ENCODE measurements around the gene GP9.
"Not testable (repeated sequence)": the region's sequence is repeated elsewhere in the genome, so short reads cannot be mapped to it uniquely, and the experiment has no call there.

The GP9 gene

GRCh38 chr3:129081503-129081902 lies 20.9 kb downstream of the GP9 start:
- DNase-seq = no peak

- no peak for DNase-seq
Measured at GRCh38 chr3:129082026-129082425, 21.4 kb downstream of the GP9 start.

- no peak for DNase-seq
Measured at GRCh38 chr3:129084501-129084900, 23.9 kb downstream of the GP9 start.

- no peak for DNase-seq
Measured at GRCh38 chr3:129085165-129085715, 24.7 kb downstream of the GP9 start.

GRCh38 chr3:129085818-129086217 lies 25.2 kb downstream of the GP9 start:
- no peak for DNase-seq

GRCh38 chr3:129087138-129087702 lies 26.6 kb downstream of the GP9 start:
- DNase-seq = no peak

GRCh38 chr3:129087904-129088303 lies 27.3 kb downstream of the GP9 start:
- DNase-seq = not testable (repeated sequence)

GRCh38 chr3:129088312-129088711 lies 27.7 kb downstream of the GP9 start:
- DNase-seq = not testable (repeated sequence)

GRCh38 chr3:129095285-129095684 lies 34.7 kb downstream of the GP9 start:
- no peak for DNase-seq

- DNase-seq = no peak
Measured at GRCh38 chr3:129100274-129100673, 39.7 kb downstream of the GP9 start.

- DNase-seq = no peak
Measured at GRCh38 chr3:129101370-129102138, 41.0 kb downstream of the GP9 start.

GRCh38 chr3:129103296-129103695 lies 42.7 kb downstream of the GP9 start:
- no peak for DNase-seq

GRCh38 chr3:129104051-129104450 lies 43.5 kb downstream of the GP9 start:
- DNase-seq = no peak

- DNase-seq = no peak
Measured at GRCh38 chr3:129104498-129105079, 44.0 kb downstream of the GP9 start.

- no peak for DNase-seq
Measured at GRCh38 chr3:129105862-129106261, 45.3 kb downstream of the GP9 start.

GRCh38 chr3:129106320-129106719 lies 45.7 kb downstream of the GP9 start:
- DNase-seq = no peak

- DNase-seq = peak; percentile 50
Measured at GRCh38 chr3:129106866-129107565, 46.4 kb downstream of the GP9 start.

GRCh38 chr3:129107793-129108192 lies 47.2 kb downstream of the GP9 start:
- no peak for DNase-seq

GRCh38 chr3:129111076-129111780 lies 50.6 kb downstream of the GP9 start:
- not testable (repeated sequence) for DNase-seq

Data from DMS79 treated with DMSO at 0.1 percent for 48 hours (cell line).